ENCODE measurements around the gene SLC24A3. TPM values are rescaled to one million over a fixed set of nuclear protein-coding genes. Genes with fewer than 3 reads are reported as not detected.

Gene SLC24A3
- total RNA-seq, 1 experiment from 2014 or later, result not detected

GRCh38 chr20:19758133-19758500 is 545.7 kb downstream of the SLC24A3 start, which contains the start of gene RIN2:
TSS of gene RIN2 (plus strand) at chr20:19758258. CDS start at chr20:19889602, 131,344 bp downstream.
- H3K4me1 ChIP-seq (ENCODE audit: control insufficient read depth, insufficient read depth, low read length), result peaks cover 23% of the 10 kb centered on the region
- intact Hi-C loops (cut with micrococcal nuclease; ENCODE audit: unreplicated experiment) (no loop called here), in situ Hi-C loops (cut with HindIII; ENCODE audit: low pct_unique_long_range_greater_than_20kb, low sequenced_read_pairs) (no loop called here)
- TF ChIP-seq REST (IDR thresholded peaks at IDR 0.05; ENCODE audit: insufficient read depth in 1 of 2, low read depth in 2 of 2, low read length in 1 of 2) (no peak), CTCF (IDR thresholded peaks at IDR 0.05) (no peak), TCF7L2 (IDR thresholded peaks at IDR 0.05; ENCODE audit: low read depth, low read length) (no peak), SIN3A (IDR thresholded peaks at IDR 0.05; ENCODE audit: borderline replicate concordance, insufficient read depth, low read depth, low read length) (no peak), POLR2AphosphoS5 (IDR thresholded peaks at IDR 0.05; ENCODE audit: low read depth, low read length) (no peak)
- POLR2A ChIA-PET, result interaction anchor here (0.6 to 0.7 kb wide), 5 partner anchors 214 to 1250 kb away, joined by 6 to 18 read pairs (median 10); no protein-coding TSS in a partner anchor
- peak within 1 kb of the TSS; percentile 93 for H3K27ac ChIP-seq (ENCODE audit: low read length)
- H3K9me3 ChIP-seq (ENCODE audit: control insufficient read depth, insufficient read depth, low read depth, low read length), result no peaks in the 10 kb centered on the region
- peak; percentile 83 for ATAC-seq
- no peak for DNase-seq (ENCODE audit: low read depth, low spot score)
- no peaks in the 10 kb centered on the region for H3K27me3 ChIP-seq (ENCODE audit: control insufficient read depth, insufficient read depth, low read length)
- no peaks in the 10 kb centered on the region for H3K36me3 ChIP-seq (ENCODE audit: control insufficient read depth, insufficient read depth, low read length)
- H3K4me3 ChIP-seq (ENCODE audit: low read depth in 2 of 2, low read length in 2 of 2), result peak within 1 kb of the TSS; percentile 88 to 91
- no TSS peak for BruUV-seq (replicated peaks)
- CTCF ChIA-PET, result interaction anchor here (0.6 to 0.8 kb wide), 4 partner anchors 57 to 188 kb away, joined by 3 to 8 read pairs (median 4); no protein-coding TSS in a partner anchor

GRCh38 chr20:19758501-19759331 is 546.3 kb downstream of the SLC24A3 start:
- no peak for TF ChIP-seq CTCF (IDR thresholded peaks at IDR 0.05)
- peak; percentile 86 for TF ChIP-seq TCF7L2 (IDR thresholded peaks at IDR 0.05; ENCODE audit: low read depth, low read length)
- no peaks in the 10 kb centered on the region for H3K27me3 ChIP-seq (ENCODE audit: control insufficient read depth, insufficient read depth, low read length)
- H3K4me1 ChIP-seq (ENCODE audit: control insufficient read depth, insufficient read depth, low read length), result peaks cover 23% of the 10 kb centered on the region
- in situ Hi-C loops (cut with HindIII; ENCODE audit: low pct_unique_long_range_greater_than_20kb, low sequenced_read_pairs), result no loop called here
- no peaks in the 10 kb centered on the region for H3K36me3 ChIP-seq (ENCODE audit: control insufficient read depth, insufficient read depth, low read length)
- ChIA-PET CTCF (interaction anchor here (0.6 to 0.8 kb wide), 2 partner anchors 78 to 128 kb away, joined by 3 to 6 read pairs; no protein-coding TSS in a partner anchor), POLR2A (interaction anchor here (0.8 to 1.0 kb wide), 2 partner anchors 218 to 235 kb away, joined by 3 read pairs; no protein-coding TSS in a partner anchor)
- intact Hi-C loops (cut with micrococcal nuclease; ENCODE audit: unreplicated experiment), result no loop called here
- BruUV-seq (replicated peaks), result no TSS peak
- ATAC-seq (peak; percentile 59), DNase-seq (ENCODE audit: low read depth, low spot score) (no peak)
- H3K4me3 ChIP-seq (ENCODE audit: low read depth in 2 of 2, low read length in 2 of 2), result peak overlapping the region; percentile 88 to 91
- H3K9me3 ChIP-seq (ENCODE audit: control insufficient read depth, insufficient read depth, low read depth, low read length), result no peaks in the 10 kb centered on the region
- peak overlapping the region; percentile 93 for H3K27ac ChIP-seq (ENCODE audit: low read length)

Data from Panc1 (cell line).